ENCODE data around the gene RNF111. TPM values are rescaled to one million over a fixed set of nuclear protein-coding genes. Genes with fewer than 3 reads are reported as not detected.

Gene RNF111
- total and polyA plus RNA-seq, 8 donors = 4.3 to 37.1 (median 11.4) TPM

DNA sequence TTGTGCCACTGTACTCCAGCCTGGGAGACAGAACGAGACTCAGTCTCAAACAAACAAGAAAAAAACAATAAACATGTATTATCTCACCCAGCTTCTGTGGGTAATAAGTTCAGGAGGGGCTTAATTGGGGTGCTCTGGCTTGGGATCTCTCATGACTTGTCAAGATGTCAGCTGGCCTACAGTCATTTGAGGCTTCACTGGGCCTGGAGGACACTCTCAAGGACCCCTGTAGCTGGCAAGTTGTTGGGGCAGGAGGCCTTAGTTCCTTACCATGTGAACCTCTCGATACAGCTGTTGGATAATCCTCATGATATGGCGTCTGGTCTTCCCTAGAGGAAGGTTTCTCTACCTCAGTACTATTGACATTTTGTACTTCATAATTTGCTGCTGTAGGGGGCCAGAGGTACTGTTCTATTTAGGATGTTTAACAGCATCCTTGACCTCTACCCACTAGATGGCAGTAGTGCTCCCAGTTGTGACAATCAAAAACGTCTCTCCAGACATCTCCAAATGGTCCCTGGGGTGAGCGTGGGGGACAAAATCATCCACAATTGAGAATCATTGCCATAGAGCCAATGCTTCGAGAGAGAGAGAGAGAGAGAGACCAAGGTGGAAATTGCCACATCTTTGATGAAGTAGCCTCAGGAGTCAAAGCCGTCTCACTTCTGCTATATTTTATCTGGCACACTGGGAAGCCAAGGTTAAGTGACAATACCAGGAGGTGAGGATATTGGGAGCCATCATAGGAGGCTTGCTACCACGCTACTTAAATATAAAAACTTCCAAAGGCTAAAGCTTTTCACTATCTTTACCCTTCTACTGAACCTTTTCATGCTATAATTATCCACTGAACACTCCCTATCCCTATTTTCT, 30.1 kb upstream of the RNF111 start:
- Histone ChIP-seq H3K9me3 (no peaks in the 10 kb centered on the region), H3K27me3 (no peaks in the 10 kb centered on the region), H3K36me3 (no peaks in the 10 kb centered on the region), H3K27ac (no peak overlapping the region), H3K4me1 (peaks cover under 1 to 18% (median 9%) of the 10 kb centered on the region in 4 donors), H3K4me3 (no peak overlapping the region)
- DNase-seq = peak; percentile 39 to 79
- 21 to 32% (median 29%) methylated on average over 6 to 8 of the region's 8 CpGs for WGBS, 5 donors
- no peak for TF ChIP-seq POLR2A (IDR thresholded peaks at IDR 0.05)
- TF ChIP-seq, protein P1, sequence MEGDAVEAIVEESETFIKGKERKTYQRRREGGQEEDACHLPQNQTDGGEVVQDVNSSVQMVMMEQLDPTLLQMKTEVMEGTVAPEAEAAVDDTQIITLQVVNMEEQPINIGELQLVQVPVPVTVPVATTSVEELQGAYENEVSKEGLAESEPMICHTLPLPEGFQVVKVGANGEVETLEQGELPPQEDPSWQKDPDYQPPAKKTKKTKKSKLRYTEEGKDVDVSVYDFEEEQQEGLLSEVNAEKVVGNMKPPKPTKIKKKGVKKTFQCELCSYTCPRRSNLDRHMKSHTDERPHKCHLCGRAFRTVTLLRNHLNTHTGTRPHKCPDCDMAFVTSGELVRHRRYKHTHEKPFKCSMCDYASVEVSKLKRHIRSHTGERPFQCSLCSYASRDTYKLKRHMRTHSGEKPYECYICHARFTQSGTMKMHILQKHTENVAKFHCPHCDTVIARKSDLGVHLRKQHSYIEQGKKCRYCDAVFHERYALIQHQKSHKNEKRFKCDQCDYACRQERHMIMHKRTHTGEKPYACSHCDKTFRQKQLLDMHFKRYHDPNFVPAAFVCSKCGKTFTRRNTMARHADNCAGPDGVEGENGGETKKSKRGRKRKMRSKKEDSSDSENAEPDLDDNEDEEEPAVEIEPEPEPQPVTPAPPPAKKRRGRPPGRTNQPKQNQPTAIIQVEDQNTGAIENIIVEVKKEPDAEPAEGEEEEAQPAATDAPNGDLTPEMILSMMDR (IDR thresholded peaks at IDR 0.05) = peak in 5 of 7 experiments; percentile 51 to 71 (median 62)
- no peak for TF ChIP-seq EP300 (IDR thresholded peaks at IDR 0.05)
- TF ChIP-seq POLR2AphosphoS5 (IDR thresholded peaks at IDR 0.05) = no peak
- intact Hi-C loops (cut with DNase I; ENCODE audit: low total_unique reads) = no loop called here

DNA sequence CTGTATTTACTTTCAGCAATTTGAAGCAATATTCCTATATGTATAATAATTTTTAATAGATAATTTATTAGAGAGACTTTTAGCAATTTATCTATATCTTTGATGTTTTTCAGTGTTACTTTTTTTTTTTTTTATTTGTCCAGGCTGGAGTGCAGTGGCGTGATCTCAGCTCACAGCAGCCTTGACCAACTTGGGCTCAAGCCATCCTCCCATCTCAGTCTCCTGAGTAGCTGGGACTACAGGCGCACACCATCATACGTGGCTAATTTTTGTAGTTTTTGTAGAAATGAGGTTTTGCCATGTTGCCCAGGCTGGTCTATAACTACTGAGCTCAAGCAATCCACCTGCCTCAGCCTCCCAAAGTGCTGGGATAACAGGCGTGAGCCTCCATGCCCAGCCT, 28.7 kb upstream of the RNF111 start:
- Histone ChIP-seq H3K27me3 (no peaks in the 10 kb centered on the region), H3K27ac (no peak overlapping the region), H3K4me1 (peaks cover 0 to 9% (median 3%) of the 10 kb centered on the region in 4 donors), H3K4me3 (no peak overlapping the region), H3K9me3 (no peaks in the 10 kb centered on the region), H3K36me3 (no peaks in the 10 kb centered on the region)
- intact Hi-C loops (cut with DNase I; ENCODE audit: low total_unique reads) = no loop called here
- no peak for TF ChIP-seq POLR2A (IDR thresholded peaks at IDR 0.05)
- TF ChIP-seq, protein P1 (IDR thresholded peaks at IDR 0.05) = no peak
- TF ChIP-seq POLR2AphosphoS5 (IDR thresholded peaks at IDR 0.05) = no peak
- no peak for TF ChIP-seq EP300 (IDR thresholded peaks at IDR 0.05)
- WGBS, 5 donors = 83 to 89% (median 86%) methylated on average over 4 of the region's 4 CpGs
- no peak for DNase-seq

DNA sequence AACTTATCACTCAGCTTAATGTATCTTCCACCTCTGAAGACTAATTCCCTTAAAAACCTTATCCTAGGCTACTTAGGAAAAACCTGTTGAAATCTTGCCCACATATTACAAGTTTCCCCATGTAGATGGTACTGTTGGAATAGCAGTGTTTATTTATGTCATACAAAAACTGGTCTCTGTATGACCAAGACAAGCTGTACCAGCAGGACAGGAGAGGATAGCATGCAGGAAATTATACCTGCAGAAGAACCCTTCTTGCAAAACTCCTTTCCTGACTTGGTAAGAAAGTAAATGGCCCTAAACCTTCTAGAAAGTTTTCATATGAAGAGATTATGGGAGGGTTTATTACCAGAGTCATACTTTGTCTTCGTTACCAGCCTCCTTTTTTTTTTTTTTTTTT, 25.3 kb upstream of the RNF111 start:
- TF ChIP-seq EP300 (IDR thresholded peaks at IDR 0.05) (no peak), POLR2A (IDR thresholded peaks at IDR 0.05) (no peak), POLR2AphosphoS5 (IDR thresholded peaks at IDR 0.05) (no peak)
- TF ChIP-seq, protein P1 (IDR thresholded peaks at IDR 0.05) = no peak
- intact Hi-C loops (cut with DNase I; ENCODE audit: low total_unique reads) = no loop called here

DNA sequence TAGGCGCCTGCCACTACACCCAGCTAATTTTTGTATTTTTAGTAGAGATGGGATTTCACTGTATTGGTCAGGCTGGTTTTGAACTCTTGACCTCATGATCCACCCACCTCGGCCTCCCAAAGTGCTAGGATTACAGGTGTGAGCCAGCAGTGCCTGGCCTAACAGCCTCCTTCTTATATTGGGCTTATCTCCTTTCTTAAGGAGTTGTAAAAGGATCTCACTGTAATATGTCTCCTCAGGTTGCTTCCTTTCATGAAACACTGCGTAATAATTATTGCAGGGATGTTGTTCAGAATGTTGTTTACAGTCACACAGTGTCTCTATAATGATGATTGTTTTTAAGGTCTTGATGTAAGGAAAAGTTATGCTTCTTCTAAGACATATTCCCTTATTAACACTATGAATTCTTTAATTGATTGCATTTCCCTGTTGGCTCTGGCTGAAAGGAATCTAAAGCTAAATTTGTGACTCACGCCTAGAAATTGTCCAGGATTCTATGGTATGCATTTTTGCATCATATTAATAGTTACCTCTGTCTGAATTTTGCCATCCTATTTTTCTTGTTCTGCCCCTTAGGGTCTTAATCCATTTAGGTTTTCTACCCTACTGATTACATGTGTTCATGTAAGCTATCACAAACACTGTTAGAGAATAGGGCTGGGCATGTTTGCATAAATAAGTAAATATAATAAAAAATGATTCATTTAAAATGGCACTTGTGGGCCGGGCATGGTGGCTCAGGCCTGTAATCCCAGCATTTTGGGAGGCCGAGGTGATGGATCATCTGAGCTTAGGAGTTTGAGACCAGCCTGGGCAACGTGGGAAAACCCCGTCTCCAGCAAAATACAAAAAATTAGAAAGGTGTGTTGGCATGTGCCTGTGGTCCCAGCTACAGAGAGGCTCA, 24.5 kb upstream of the RNF111 start:
- TF ChIP-seq POLR2A (IDR thresholded peaks at IDR 0.05) (no peak), POLR2AphosphoS5 (IDR thresholded peaks at IDR 0.05) (no peak), EP300 (IDR thresholded peaks at IDR 0.05) (no peak)
- TF ChIP-seq, protein P1 (IDR thresholded peaks at IDR 0.05) = no peak
- no peaks in the 10 kb centered on the region for H3K4me1 ChIP-seq
- intact Hi-C loops (cut with DNase I; ENCODE audit: low total_unique reads) = no loop called here
- H3K9me3 ChIP-seq = no peaks in the 10 kb centered on the region
- DNase-seq = peak in 1 of 2 donors; percentile 26
- no peaks in the 10 kb centered on the region for H3K27me3 ChIP-seq
- H3K4me3 ChIP-seq = no peak overlapping the region
- H3K36me3 ChIP-seq = no peaks in the 10 kb centered on the region
- 68 to 74% (median 71%) methylated on average over 8 of the region's 8 CpGs for WGBS, 5 donors
- peak overlapping the region in 4 of 5 donors; percentile 13 to 66 (median 55) for H3K27ac ChIP-seq

More for the DNA sequence above, 25.3 kb upstream of the RNF111 start:
- H3K9me3 ChIP-seq = no peaks in the 10 kb centered on the region
- DNase-seq = no peak
- no peaks in the 10 kb centered on the region for H3K36me3 ChIP-seq
- H3K4me1 ChIP-seq = peaks cover 0 to 7% (median 3%) of the 10 kb centered on the region in 4 donors
- no peak overlapping the region for H3K4me3 ChIP-seq
- 75 to 100% (median 79%) methylated on average over 1 of the region's 1 CpG for WGBS, 5 donors
- no peaks in the 10 kb centered on the region for H3K27me3 ChIP-seq
- peak overlapping the region in 1 of 5 donors; percentile 50 for H3K27ac ChIP-seq
